Measurements from ENCODE around the gene GLUL.

The GLUL gene

DNA sequence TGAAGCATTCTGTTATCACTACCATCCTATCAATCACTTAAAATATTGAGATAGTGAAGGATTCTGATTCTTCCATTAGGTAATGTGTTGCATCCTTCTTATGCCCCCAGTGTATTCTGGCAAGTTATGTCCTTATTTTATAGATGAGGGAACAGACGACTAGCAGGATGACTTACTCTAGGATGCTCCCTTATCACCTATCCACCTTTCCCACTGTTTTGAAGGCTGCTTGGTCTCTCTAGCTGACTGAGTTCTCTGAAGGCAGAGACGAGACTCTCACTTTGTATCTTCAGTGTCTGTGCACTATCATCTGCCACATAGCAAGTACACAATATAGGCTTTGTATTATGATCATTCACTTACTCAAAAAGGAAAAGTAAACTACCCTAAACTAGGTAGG is 4.0 kb downstream of the GLUL start:
- peak overlapping the region; percentile 14 to 98 for H3K27ac ChIP-seq
- peak overlapping the region; percentile 80 for H3K4me3 ChIP-seq
- TF ChIP-seq, protein P1, sequence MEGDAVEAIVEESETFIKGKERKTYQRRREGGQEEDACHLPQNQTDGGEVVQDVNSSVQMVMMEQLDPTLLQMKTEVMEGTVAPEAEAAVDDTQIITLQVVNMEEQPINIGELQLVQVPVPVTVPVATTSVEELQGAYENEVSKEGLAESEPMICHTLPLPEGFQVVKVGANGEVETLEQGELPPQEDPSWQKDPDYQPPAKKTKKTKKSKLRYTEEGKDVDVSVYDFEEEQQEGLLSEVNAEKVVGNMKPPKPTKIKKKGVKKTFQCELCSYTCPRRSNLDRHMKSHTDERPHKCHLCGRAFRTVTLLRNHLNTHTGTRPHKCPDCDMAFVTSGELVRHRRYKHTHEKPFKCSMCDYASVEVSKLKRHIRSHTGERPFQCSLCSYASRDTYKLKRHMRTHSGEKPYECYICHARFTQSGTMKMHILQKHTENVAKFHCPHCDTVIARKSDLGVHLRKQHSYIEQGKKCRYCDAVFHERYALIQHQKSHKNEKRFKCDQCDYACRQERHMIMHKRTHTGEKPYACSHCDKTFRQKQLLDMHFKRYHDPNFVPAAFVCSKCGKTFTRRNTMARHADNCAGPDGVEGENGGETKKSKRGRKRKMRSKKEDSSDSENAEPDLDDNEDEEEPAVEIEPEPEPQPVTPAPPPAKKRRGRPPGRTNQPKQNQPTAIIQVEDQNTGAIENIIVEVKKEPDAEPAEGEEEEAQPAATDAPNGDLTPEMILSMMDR (IDR thresholded peaks at IDR 0.05), result no peak
- DNase-seq (ENCODE audit: low spot score), result no peak

DNA sequence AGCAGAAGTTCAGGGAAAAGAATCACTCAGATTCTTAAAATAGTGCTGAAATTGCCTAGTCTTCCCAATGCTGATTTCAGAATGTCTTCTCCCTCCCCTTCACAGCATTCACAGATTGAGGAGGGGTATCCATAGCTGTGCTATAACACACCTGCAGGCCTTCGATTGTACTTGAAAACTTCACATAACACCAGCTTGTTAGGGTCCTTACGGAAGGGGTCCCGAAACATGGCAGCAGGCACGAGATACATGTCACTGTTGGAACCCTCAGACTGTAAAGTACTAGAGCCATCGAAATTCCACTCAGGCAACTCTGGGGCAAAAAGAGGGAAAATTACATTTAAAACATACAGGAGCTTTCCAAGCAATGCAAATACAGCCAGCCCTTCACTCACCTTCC is 4.6 kb downstream of the GLUL start:
- H3K4me3 ChIP-seq, result peak overlapping the region; percentile 80
- DNase-seq (ENCODE audit: low spot score), result no peak
- peak overlapping the region; percentile 14 to 18 for H3K27ac ChIP-seq
- TF ChIP-seq, protein P1 (IDR thresholded peaks at IDR 0.05), result no peak

DNA sequence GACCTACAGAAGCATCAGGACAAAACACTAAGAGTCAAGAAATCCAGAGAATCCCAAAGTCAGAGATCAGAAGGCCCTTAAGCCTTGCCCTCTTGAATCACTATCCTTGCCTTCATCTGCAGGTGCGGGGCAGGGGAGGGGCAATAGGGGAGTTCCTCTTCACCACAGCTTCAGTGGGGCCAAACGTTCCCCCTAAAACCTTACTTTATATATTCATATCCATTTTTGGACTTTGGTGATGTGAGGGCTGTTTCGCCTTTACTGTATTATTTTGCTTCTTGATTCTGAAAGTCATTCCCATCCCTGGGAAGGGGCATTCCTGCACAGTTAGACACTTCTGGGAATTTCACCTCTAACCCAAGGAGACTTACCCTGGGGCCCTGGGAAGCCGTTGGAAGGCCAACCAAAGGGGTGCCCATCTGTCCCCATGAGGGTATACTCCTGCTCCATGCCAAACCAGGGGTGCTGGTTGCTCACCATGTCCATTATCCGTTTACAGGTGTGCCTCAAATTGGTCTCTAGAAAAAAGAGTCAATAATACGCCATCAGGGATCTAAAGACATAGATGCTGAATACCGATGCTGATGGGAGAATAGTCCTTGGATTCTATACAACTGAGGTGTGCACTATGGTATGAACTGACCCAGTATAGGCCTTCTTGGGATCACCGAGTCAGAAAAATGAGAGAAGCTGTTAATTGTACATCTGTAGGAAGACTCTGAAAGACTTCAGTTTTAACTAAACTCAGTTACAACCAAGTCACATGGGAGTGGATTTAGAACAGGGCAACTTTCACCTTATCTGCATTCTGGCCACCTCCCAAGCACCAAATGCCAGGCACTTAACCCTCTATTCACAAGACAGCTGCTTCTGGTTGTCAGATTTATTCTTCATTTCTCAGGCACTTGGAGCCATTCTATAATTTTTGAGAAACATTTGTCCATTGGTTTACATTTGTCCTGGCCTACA is 5.4 kb downstream of the GLUL start:
- no peak for DNase-seq (ENCODE audit: low spot score)
- TF ChIP-seq, protein P1 (IDR thresholded peaks at IDR 0.05), result no peak
- peak overlapping the region; percentile 18 to 22 for H3K27ac ChIP-seq
- peak overlapping the region; percentile 80 for H3K4me3 ChIP-seq

DNA sequence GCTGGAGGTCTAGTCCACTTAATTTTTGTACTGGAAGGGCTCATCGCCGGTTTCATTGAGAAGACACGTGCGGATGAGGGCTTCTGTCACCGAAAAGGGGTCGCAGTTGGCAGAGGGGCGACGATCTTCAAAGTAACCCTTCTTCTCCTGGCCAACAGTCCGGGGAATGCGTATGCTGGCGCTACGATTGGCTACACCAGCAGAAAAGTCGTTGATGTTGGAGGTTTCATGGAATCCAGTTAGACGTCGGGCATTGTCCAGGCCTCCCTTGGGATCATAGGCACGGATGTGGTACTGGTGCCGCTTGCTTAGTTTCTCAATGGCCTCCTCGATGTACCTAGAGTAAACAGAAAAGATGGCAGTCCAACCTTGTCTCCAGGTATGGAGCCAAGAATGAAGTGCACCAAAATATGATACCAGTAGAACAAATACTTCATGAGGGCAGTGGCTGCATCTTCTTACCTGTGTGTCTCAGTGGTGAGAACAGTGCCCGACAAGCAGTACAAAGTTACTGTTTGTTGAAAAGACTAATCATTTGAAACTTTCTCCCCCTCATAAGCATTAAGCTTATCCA is 7.1 kb downstream of the GLUL start:
- Histone ChIP-seq H3K4me3 (no peak overlapping the region), H3K27ac (no peak overlapping the region)
- DNase-seq (ENCODE audit: low spot score), result no peak
- TF ChIP-seq, protein P1 (IDR thresholded peaks at IDR 0.05), result no peak

DNA sequence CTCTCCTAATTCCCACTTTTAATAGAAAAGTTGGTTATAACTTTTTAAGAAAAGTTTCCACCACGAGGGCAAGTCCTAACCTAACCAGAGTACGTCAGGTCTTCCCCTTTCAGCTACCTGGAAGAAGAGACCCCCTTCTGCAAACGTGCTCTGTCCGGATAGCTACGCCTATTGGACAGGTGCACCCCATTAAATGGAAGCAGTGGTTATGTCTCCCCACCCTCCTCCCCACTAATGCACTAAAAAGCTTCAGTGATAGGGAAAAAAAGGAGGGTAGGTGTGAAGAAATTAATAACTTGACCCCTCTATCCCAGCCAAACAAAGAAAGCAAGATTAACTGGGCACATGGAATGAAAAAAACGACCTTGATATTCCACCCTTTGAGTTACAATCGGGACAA is 7.7 kb downstream of the GLUL start:
- H3K27ac ChIP-seq, result no peak overlapping the region
- DNase-seq (ENCODE audit: low spot score), result no peak
- TF ChIP-seq, protein P1 (IDR thresholded peaks at IDR 0.05), result no peak

DNA sequence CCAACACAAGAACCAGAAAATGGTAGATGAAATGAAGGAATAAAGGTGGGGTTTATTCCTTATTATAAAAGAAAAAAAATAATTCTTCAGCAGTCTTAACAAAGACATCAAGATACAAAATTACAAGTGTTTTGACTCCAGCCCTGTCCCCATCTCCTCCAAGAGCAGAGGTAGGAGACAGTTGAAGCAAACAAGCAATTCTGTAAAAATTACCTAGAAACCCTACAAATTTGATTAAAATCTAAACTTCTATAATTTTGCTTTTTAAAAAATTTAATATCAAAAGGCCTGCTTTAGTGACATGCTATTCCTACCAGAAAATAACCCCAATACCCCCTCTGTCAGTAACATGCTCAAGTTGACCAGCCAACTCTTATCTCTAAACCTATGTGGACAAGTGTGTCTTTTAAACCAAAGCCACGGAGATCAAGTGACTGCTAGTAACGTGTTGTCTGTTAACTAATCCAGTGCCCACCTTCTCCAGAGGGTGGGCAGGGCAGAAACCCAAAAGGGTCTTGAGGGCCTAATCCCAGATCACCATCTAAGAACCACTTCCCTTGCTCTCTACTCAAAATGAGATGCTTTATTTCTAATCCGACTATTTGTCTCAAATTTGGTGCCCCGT is 8.4 kb downstream of the GLUL start:
- Histone ChIP-seq H3K27ac (no peak overlapping the region), H3K4me3 (no peak overlapping the region)
- TF ChIP-seq, protein P1 (IDR thresholded peaks at IDR 0.05), result no peak
- no peak for DNase-seq (ENCODE audit: low spot score)

More for the DNA sequence above, 7.7 kb downstream of the GLUL start:
- no peak overlapping the region for H3K4me3 ChIP-seq
